Ishikawa (cell line): ENCODE results near the gene ALAD.

Experiments
- CEBPB ChIP-seq: IDR thresholded peaks from 2 replicates; pipeline ENCODE4 v1.6.1; 2012
- EGR1 ChIP-seq: IDR thresholded peaks from 2 replicates; pipeline ENCODE4 v1.6.1; 2012
- EP300 ChIP-seq: IDR thresholded peaks from 2 replicates; pipeline ENCODE4 v1.6.1; 2012; ENCODE audit warnings: borderline replicate concordance
- FOXM1 ChIP-seq: IDR thresholded peaks from 2 replicates; pipeline ENCODE4 v1.6.1; 2012; ENCODE audit warnings: low read depth, borderline replicate concordance
- NFIC ChIP-seq: IDR thresholded peaks from 2 replicates; pipeline ENCODE4 v1.6.1; 2012
- RAD21 ChIP-seq: IDR thresholded peaks from 2 replicates; pipeline ENCODE4 v1.6.1; 2012; ENCODE audit warnings: low read depth
- REST ChIP-seq: IDR thresholded peaks from 2 replicates; pipeline ENCODE4 v1.6.1; 2012; ENCODE audit warnings: low read depth, mild to moderate bottlenecking
- TAF1 ChIP-seq: IDR thresholded peaks from 2 replicates; pipeline ENCODE4 v1.6.1; 2012; ENCODE audit warnings: low read depth, mild to moderate bottlenecking
- TCF12 ChIP-seq: IDR thresholded peaks from 2 replicates; pipeline ENCODE4 v1.6.1; 2012; ENCODE audit warnings: low read depth
- TEAD4 ChIP-seq: IDR thresholded peaks from 2 replicates; pipeline ENCODE4 v1.6.1; 2012
- YY1 ChIP-seq: IDR thresholded peaks from 2 replicates; pipeline ENCODE4 v1.6.1; 2012; ENCODE audit warnings: low read depth

GRCh38 chr9:113337714-113338113 is 63.4 kb downstream of the ALAD start:
- no peak for TF ChIP-seq NFIC
- TF ChIP-seq FOXM1 = no peak
- no peak for TF ChIP-seq RAD21
- no peak for TF ChIP-seq REST
- no peak for TF ChIP-seq TAF1
- no peak for TF ChIP-seq EGR1
- TF ChIP-seq YY1 = no peak
- no peak for TF ChIP-seq EP300
- TF ChIP-seq CEBPB = no peak
- no peak for TF ChIP-seq TEAD4
- no peak for TF ChIP-seq TCF12
